Mesothelial cell of epicardium (in vitro differentiated cells): ENCODE data around the gene PPP6C. TPM values are rescaled to one million over a fixed set of nuclear protein-coding genes. Genes with fewer than 3 reads are reported as not detected.
A peak's percentile ranks its signal among the peaks of the same experiment; 100 is the strongest.
"Not testable (repeated sequence)": the region's sequence is repeated elsewhere in the genome, so short reads cannot be mapped to it uniquely, and the experiment has no call there.

ENCODE experiments used
- DNase-seq, 2 experiments: peaks; one replicate each; pipeline ENCODE4 v3.0.0; 2021; ENCODE audit warnings: low spot score in 2 of 2; ENCODE audit not compliant: unreplicated experiment in 2 of 2
- H3K27ac Mint-ChIP-seq: 2 replicates; pipeline ENCODE4 v1.8.0; 2021; ENCODE audit warnings: mixed read lengths
- H3K27me3 Mint-ChIP-seq: 2 replicates; pipeline ENCODE4 v1.8.0; 2021; ENCODE audit warnings: low read depth, mixed read lengths
- H3K36me3 Mint-ChIP-seq: 2 replicates; pipeline ENCODE4 v1.8.0; 2021; ENCODE audit warnings: mixed read lengths
- H3K4me1 Mint-ChIP-seq: 2 replicates; pipeline ENCODE4 v1.8.0; 2021; ENCODE audit warnings: mixed read lengths
- H3K4me3 Mint-ChIP-seq: 2 replicates; pipeline ENCODE4 v1.8.0; 2021; ENCODE audit warnings: mild to moderate bottlenecking, moderate library complexity, mixed read lengths
- H3K9me3 Mint-ChIP-seq: 2 replicates; pipeline ENCODE4 v1.8.0; 2021; ENCODE audit warnings: mixed read lengths
- total RNA-seq: library from RNA; stranded (reverse); gene quantifications from 3 replicates; pipeline ENCODE4 v1.2.1, GENCODE V29; 2021
- TF ChIP-seq, protein P1 (sequence below): fragments of 200-600 bp; sonication (generic); IDR thresholded peaks from one replicate; pipeline ENCODE4 v1.5.0; 2021; ENCODE audit warnings: antibody characterized with exemption; ENCODE audit not compliant: unreplicated experiment

Gene PPP6C
- total RNA-seq, 1 donor from 2014 or later, result 27.5 TPM

DNA sequence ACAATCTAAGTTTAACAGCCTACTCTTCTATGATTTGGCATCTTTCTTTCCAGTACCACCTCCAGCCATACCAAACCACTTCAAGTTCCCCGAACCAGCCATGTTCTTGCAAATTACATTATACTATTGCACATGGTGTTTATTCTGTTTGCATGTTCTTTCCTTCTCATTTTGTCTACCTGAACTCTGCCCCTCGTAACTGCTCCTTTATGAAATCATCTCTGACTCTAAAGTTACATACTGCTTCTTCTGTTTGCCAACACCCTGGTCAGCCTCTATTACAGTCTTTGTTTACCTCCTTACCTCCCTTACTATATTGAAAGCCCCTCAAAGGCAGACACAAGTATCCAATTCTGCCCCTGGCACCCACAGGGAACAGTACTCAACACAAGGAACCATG is 6.0 kb downstream of the PPP6C start:
- TF ChIP-seq, protein P1, sequence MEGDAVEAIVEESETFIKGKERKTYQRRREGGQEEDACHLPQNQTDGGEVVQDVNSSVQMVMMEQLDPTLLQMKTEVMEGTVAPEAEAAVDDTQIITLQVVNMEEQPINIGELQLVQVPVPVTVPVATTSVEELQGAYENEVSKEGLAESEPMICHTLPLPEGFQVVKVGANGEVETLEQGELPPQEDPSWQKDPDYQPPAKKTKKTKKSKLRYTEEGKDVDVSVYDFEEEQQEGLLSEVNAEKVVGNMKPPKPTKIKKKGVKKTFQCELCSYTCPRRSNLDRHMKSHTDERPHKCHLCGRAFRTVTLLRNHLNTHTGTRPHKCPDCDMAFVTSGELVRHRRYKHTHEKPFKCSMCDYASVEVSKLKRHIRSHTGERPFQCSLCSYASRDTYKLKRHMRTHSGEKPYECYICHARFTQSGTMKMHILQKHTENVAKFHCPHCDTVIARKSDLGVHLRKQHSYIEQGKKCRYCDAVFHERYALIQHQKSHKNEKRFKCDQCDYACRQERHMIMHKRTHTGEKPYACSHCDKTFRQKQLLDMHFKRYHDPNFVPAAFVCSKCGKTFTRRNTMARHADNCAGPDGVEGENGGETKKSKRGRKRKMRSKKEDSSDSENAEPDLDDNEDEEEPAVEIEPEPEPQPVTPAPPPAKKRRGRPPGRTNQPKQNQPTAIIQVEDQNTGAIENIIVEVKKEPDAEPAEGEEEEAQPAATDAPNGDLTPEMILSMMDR, result no peak

DNA sequence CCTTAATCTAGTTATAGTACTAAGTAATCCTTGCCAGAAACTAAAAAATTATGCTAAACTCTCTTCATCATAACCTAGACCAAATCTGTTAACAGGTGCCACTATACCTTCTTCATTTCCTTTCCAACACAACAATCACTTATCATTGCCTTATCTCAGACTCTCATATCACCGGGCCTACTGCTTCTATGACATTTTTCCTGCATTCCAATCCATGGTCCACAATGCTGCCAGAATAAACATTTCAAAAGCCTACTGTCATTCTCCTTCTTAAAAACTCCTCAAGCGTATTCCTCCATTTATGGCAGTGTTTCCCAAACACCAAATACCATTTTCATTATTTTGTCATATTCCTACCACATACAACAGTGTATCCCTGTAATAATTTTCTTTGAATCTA is 6.5 kb downstream of the PPP6C start:
- TF ChIP-seq, protein P1, result no peak
- Mint-ChIP-seq H3K27ac (peak overlapping the region; percentile 7), H3K36me3 (peaks cover 21% of the 10 kb centered on the region), H3K27me3 (no peaks in the 10 kb centered on the region), H3K4me1 (peaks cover 18% of the 10 kb centered on the region), H3K4me3 (no peak overlapping the region), H3K9me3 (peaks cover 13% of the 10 kb centered on the region)
- no peak for DNase-seq

More for the DNA sequence above, 6.0 kb downstream of the PPP6C start:
- Mint-ChIP-seq H3K27ac (peak overlapping the region; percentile 13), H3K4me1 (peaks cover 22% of the 10 kb centered on the region), H3K36me3 (peaks cover 20% of the 10 kb centered on the region), H3K4me3 (no peak overlapping the region), H3K27me3 (no peaks in the 10 kb centered on the region), H3K9me3 (peaks cover 8% of the 10 kb centered on the region)
- DNase-seq, result no peak

DNA sequence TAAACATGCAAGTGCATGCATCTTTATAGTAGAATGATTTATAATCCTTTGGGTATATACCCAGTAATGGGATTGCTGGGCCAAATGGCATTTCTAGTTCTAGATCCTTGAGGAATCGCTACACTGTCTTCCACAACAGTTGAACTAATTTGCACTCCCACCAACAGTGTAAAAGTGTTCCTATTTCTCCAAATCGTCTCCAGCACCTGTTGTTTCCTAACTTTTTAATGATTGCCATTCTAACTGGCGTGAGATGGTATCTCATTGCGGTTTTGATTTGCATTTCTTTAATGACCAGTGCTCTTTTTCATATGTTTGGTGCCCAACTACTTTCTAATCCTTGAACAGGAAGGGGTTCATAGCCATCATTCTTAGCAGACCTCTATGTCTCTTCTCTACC is 7.8 kb downstream of the PPP6C start:
- H3K4me3 Mint-ChIP-seq, H3K27ac Mint-ChIP-seq, DNase-seq, H3K27me3 Mint-ChIP-seq: not testable (repeated sequence)
- Mint-ChIP-seq H3K9me3 (peaks cover 15% of the 10 kb centered on the region), H3K4me1 (peaks cover 12% of the 10 kb centered on the region), H3K36me3 (peaks cover 26% of the 10 kb centered on the region)

DNA sequence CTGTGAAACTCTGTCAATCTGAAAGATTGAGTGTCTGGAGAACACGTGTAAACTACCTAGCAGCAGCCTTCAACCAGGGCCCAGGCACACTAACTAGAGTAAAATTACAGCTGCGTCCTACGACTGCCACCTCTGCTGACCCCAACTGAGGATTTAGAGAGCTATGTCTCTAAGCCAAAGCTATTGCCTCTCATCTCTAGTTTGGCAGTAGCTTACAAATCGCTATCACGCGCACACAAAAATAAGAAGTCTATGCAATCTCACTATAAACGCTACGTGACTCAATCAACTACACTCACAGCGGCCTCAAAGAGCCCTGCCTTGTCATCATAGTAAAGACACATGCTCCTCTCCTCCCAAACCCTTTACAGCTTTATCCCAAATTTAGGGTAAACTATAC is 8.7 kb downstream of the PPP6C start:
- Mint-ChIP-seq H3K27me3 (no peaks in the 10 kb centered on the region), H3K4me3 (no peak overlapping the region), H3K9me3 (peaks cover 15% of the 10 kb centered on the region), H3K27ac (no peak overlapping the region), H3K36me3 (peaks cover 28% of the 10 kb centered on the region), H3K4me1 (peaks cover 18% of the 10 kb centered on the region)
- no peak for DNase-seq
- TF ChIP-seq, protein P1, result no peak

DNA sequence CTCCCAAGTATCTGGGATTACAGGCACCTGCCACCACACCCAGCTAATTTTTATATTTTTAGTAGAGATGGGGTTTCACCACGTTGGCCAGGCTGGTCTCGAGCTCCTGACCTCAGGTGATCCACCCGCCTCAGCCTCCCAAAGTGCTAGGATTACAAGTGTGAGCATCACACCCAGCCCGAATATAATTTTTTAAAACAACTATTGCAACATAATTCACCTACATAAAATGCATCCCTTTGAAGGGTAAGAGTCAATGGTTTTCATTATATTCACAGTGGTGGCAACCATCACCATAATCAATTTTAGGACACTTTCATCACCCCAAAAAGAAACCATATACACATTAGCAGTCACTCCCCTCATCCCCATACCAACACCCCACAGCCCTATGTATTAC is 9.8 kb downstream of the PPP6C start:
- H3K36me3 Mint-ChIP-seq, result peaks cover 28% of the 10 kb centered on the region
- not testable (repeated sequence) for H3K27ac Mint-ChIP-seq, DNase-seq, H3K27me3 Mint-ChIP-seq, H3K4me3 Mint-ChIP-seq
- H3K9me3 Mint-ChIP-seq, result peaks cover 15% of the 10 kb centered on the region
- H3K4me1 Mint-ChIP-seq, result peaks cover 18% of the 10 kb centered on the region

DNA sequence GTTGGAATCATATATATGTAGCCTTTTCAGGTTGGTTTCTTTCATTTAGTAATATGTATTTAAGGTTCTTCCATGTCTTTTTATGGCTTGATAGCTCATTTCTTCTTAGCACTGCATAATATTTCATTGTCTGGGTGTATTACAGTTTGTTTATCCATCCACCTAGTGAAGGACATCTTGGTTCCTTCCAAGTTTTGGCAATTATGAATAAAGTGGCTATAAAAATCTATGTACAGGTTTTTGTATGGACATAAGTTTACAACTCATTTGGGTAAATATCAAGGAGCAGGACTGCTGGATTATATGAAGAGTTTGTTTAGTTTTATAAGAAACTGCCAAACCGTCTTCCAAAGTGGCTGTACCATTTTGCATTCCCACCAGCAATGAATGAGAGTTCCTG is 11.7 kb downstream of the PPP6C start:
- Mint-ChIP-seq H3K4me1 (peaks cover 10% of the 10 kb centered on the region), H3K4me3 (no peak overlapping the region), H3K27ac (no peak overlapping the region), H3K36me3 (peaks cover 28% of the 10 kb centered on the region), H3K9me3 (peaks cover 15% of the 10 kb centered on the region), H3K27me3 (no peaks in the 10 kb centered on the region)
- TF ChIP-seq, protein P1, result no peak
- no peak for DNase-seq

DNA sequence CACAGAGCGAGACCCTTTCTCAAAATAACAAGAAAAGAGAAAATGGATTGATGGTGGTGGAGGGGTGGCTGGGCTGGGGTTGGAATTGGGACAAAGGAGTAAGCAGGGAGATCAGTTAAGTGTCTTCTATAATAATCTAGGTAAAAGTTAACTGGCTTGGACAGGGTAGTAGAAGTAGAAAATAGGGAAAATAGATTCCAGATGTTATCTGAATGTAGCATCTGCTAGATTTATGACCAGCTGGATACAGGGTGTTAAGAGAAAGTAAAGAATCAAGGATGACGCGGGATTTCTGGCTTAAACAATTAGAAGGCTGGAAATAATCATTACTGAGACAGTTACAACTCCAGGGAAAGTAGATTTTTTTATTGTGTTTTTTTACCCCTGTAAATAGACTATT is 13.0 kb downstream of the PPP6C start:
- no peak overlapping the region for H3K4me3 Mint-ChIP-seq
- peaks cover 14% of the 10 kb centered on the region for H3K4me1 Mint-ChIP-seq
- no peaks in the 10 kb centered on the region for H3K27me3 Mint-ChIP-seq
- peaks cover 22% of the 10 kb centered on the region for H3K36me3 Mint-ChIP-seq
- H3K9me3 Mint-ChIP-seq, result peaks cover 9% of the 10 kb centered on the region
- TF ChIP-seq, protein P1, result no peak
- DNase-seq, result no peak
- H3K27ac Mint-ChIP-seq, result peak overlapping the region; percentile 51
